Measurements from ENCODE around the gene LCN6.
"Not testable (repeated sequence)": the region's sequence is repeated elsewhere in the genome, so short reads cannot be mapped to it uniquely, and the experiment has no call there.

LCN6 gene

GRCh38 chr9:136784249-136784996 is 36.1 kb upstream of the LCN6 start:
- DNase-seq (ENCODE audit: low read depth, low spot score): no peak

- DNase-seq (ENCODE audit: low read depth, low spot score): no peak
Measured at GRCh38 chr9:136782452-136782851, 34.1 kb upstream of the LCN6 start.

- DNase-seq (ENCODE audit: low read depth, low spot score): no peak
Measured at GRCh38 chr9:136779808-136780207, 31.5 kb upstream of the LCN6 start.

- no peak for DNase-seq (ENCODE audit: low read depth, low spot score)
Measured at GRCh38 chr9:136777359-136777758, 29.0 kb upstream of the LCN6 start.

GRCh38 chr9:136776947-136777346 is 28.6 kb upstream of the LCN6 start:
- no peak for DNase-seq (ENCODE audit: low read depth, low spot score)

GRCh38 chr9:136775191-136775590 is 26.9 kb upstream of the LCN6 start:
- no peak for DNase-seq (ENCODE audit: low read depth, low spot score)

GRCh38 chr9:136774416-136775045 is 26.2 kb upstream of the LCN6 start:
- no peak for DNase-seq (ENCODE audit: low read depth, low spot score)

- no peak for DNase-seq (ENCODE audit: low read depth, low spot score)
Measured at GRCh38 chr9:136773386-136774044, 25.2 kb upstream of the LCN6 start.

- DNase-seq (ENCODE audit: low read depth, low spot score): no peak
Measured at GRCh38 chr9:136771907-136772415, 23.6 kb upstream of the LCN6 start.

GRCh38 chr9:136769710-136770191 is 21.4 kb upstream of the LCN6 start:
- DNase-seq (ENCODE audit: low read depth, low spot score): peak; percentile 29

GRCh38 chr9:136766410-136767120 is 18.2 kb upstream of the LCN6 start:
- not testable (repeated sequence) for DNase-seq (ENCODE audit: low read depth, low spot score)

GRCh38 chr9:136765745-136766409 is 17.6 kb upstream of the LCN6 start:
- not testable (repeated sequence) for DNase-seq (ENCODE audit: low read depth, low spot score)

GRCh38 chr9:136765041-136765440 is 16.7 kb upstream of the LCN6 start:
- DNase-seq (ENCODE audit: low read depth, low spot score): no peak

GRCh38 chr9:136764301-136764891 is 16.1 kb upstream of the LCN6 start, which contains the start of gene LCN15:
Gene LCN15, minus strand, starts transcription at chr9:136764518. Its CDS starts 30 bp downstream, at chr9:136764488.
- DNase-seq (ENCODE audit: low read depth, low spot score): no peak

- DNase-seq (ENCODE audit: low read depth, low spot score): no peak
Measured at GRCh38 chr9:136763649-136764035, 15.3 kb upstream of the LCN6 start.

GRCh38 chr9:136762915-136763648 is 14.8 kb upstream of the LCN6 start:
- DNase-seq (ENCODE audit: low read depth, low spot score): no peak

GRCh38 chr9:136762221-136762691 is 13.9 kb upstream of the LCN6 start:
- DNase-seq (ENCODE audit: low read depth, low spot score): no peak

- DNase-seq (ENCODE audit: low read depth, low spot score): no peak
Measured at GRCh38 chr9:136761545-136761981, 13.2 kb upstream of the LCN6 start.

- not testable (repeated sequence) for DNase-seq (ENCODE audit: low read depth, low spot score)
Measured at GRCh38 chr9:136760834-136761544, 12.7 kb upstream of the LCN6 start.
